ENCODE data around the gene ME2.
"Not testable (repeated sequence)": the region's sequence is repeated elsewhere in the genome, so short reads cannot be mapped to it uniquely, and the experiment has no call there.

The ME2 gene

GRCh38 chr18:50937183-50937582 is 58.3 kb downstream of the ME2 start:
- TF ChIP-seq CTCF (IDR thresholded peaks at IDR 0.05; ENCODE audit: low read depth, low read length): no peak
- H3K4me3 ChIP-seq (ENCODE audit: low read depth, low read length): no peak overlapping the region

GRCh38 chr18:50938912-50939311 is 60.0 kb downstream of the ME2 start:
- H3K4me3 ChIP-seq (ENCODE audit: low read depth, low read length): no peak overlapping the region
- no peak for TF ChIP-seq CTCF (IDR thresholded peaks at IDR 0.05; ENCODE audit: low read depth, low read length)

GRCh38 chr18:50944245-50944932 is 65.5 kb downstream of the ME2 start:
- no peak overlapping the region for H3K4me3 ChIP-seq (ENCODE audit: low read depth, low read length)
- no peak for TF ChIP-seq CTCF (IDR thresholded peaks at IDR 0.05; ENCODE audit: low read depth, low read length)

GRCh38 chr18:50945918-50946317 is 67.0 kb downstream of the ME2 start:
- not testable (repeated sequence) for H3K4me3 ChIP-seq (ENCODE audit: low read depth, low read length)

GRCh38 chr18:50947899-50948298 is 69.0 kb downstream of the ME2 start:
- TF ChIP-seq CTCF (IDR thresholded peaks at IDR 0.05; ENCODE audit: low read depth, low read length): no peak

GRCh38 chr18:50949185-50949584 is 70.3 kb downstream of the ME2 start:
- no peak overlapping the region for H3K4me3 ChIP-seq (ENCODE audit: low read depth, low read length)
- no peak for TF ChIP-seq CTCF (IDR thresholded peaks at IDR 0.05; ENCODE audit: low read depth, low read length)

More at GRCh38 chr18:50947899-50948298, 69.0 kb downstream of the ME2 start:
- H3K4me3 ChIP-seq (ENCODE audit: low read depth, low read length): no peak overlapping the region

GRCh38 chr18:50950626-50951025 is 71.7 kb downstream of the ME2 start:
- TF ChIP-seq CTCF (IDR thresholded peaks at IDR 0.05; ENCODE audit: low read depth, low read length): no peak
- no peak overlapping the region for H3K4me3 ChIP-seq (ENCODE audit: low read depth, low read length)

- TF ChIP-seq CTCF (IDR thresholded peaks at IDR 0.05; ENCODE audit: low read depth, low read length): no peak
- no peak overlapping the region for H3K4me3 ChIP-seq (ENCODE audit: low read depth, low read length)
Measured at GRCh38 chr18:50953822-50954221, 74.9 kb downstream of the ME2 start.
